Lower leg skin (tissue), 4 donors: ENCODE measurements around the gene NDUFB10. TPM values are rescaled to one million over a fixed set of nuclear protein-coding genes. Genes with fewer than 3 reads are reported as not detected.

ENCODE experiments used
- DNase-seq, 2 donors: peaks; one replicate each; pipeline ENCODE4 v3.0.0-alpha.2; 2019; ENCODE audit warnings: low spot score in 2 of 2
- H3K4me3 ChIP-seq: fragments of 200-600 bp; sonication (generic); 2 replicates; pipeline ENCODE4 v1.5.1; 2017; ENCODE audit warnings: mild to moderate bottlenecking, low read depth; ENCODE audit not compliant: poor library complexity, severe bottlenecking
- POLR2A ChIP-seq, 2 donors: fragments of 450-650 bp; IDR thresholded peaks; one replicate each; pipeline ENCODE4 v1.6.1; 2016 to 2017; ENCODE audit warnings: antibody characterized with exemption in 2 of 2, mild to moderate bottlenecking in 1 of 2, moderate library complexity in 1 of 2
- WGBS, 2 donors: methylation state at CpG; one replicate each; pipeline ENCODE4 v1.1.5; 2018; 5-methylcytosine and 5-hydroxymethylcytosine counted together
- intact Hi-C: fragments of 100-400 bp; cut with DNase I; formaldehyde crosslinking; loops from one replicate; pipeline ENCODE4 v1.15.0; 2023; ENCODE audit warnings: low total_unique reads
- total RNA-seq, 4 donors: library from RNA; depleted of rRNA; stranded (reverse); fragments of >200 nt; gene quantifications; one replicate each; pipeline ENCODE4 v1.1.0, GENCODE V29; 2016
- TF ChIP-seq, protein P1 (sequence below), 3 donors: fragments of 450-650 bp; IDR thresholded peaks; one replicate each; pipeline ENCODE4 v1.5.1; 2016; ENCODE audit warnings: antibody characterized with exemption in 3 of 3, mild to moderate bottlenecking in 3 of 3, moderate library complexity in 2 of 3

The NDUFB10 gene
- total RNA-seq, 4 donors from 2014 or later, result 183 to 245 (median 217) TPM

GRCh38 chr16:1983544-1984346 lies 24.4 kb downstream of the NDUFB10 start, which contains the start of gene GFER:
Gene GFER (plus strand): TSS chr16:1984193. CDS start chr16:1984219, 26 bp downstream.
- no peak for TF ChIP-seq POLR2A (IDR thresholded peaks at IDR 0.05)
- TF ChIP-seq, protein P1, sequence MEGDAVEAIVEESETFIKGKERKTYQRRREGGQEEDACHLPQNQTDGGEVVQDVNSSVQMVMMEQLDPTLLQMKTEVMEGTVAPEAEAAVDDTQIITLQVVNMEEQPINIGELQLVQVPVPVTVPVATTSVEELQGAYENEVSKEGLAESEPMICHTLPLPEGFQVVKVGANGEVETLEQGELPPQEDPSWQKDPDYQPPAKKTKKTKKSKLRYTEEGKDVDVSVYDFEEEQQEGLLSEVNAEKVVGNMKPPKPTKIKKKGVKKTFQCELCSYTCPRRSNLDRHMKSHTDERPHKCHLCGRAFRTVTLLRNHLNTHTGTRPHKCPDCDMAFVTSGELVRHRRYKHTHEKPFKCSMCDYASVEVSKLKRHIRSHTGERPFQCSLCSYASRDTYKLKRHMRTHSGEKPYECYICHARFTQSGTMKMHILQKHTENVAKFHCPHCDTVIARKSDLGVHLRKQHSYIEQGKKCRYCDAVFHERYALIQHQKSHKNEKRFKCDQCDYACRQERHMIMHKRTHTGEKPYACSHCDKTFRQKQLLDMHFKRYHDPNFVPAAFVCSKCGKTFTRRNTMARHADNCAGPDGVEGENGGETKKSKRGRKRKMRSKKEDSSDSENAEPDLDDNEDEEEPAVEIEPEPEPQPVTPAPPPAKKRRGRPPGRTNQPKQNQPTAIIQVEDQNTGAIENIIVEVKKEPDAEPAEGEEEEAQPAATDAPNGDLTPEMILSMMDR (IDR thresholded peaks at IDR 0.05), result no peak
- peak; percentile 77 to 96 for DNase-seq
- H3K4me3 ChIP-seq, result peak within 1 kb of the TSS; percentile 57
- intact Hi-C loops, result no loop called here
- 0 to 1% methylated on average over 44 to 53 of the region's 109 CpGs for WGBS, 2 donors

GRCh38 chr16:1984347-1985225 lies 25.2 kb downstream of the NDUFB10 start:
- no peak for DNase-seq
- intact Hi-C loops, result no loop called here
- H3K4me3 ChIP-seq, result peak overlapping the region; percentile 57
- 13 to 16% methylated on average over 24 to 37 of the region's 58 CpGs for WGBS, 2 donors
- TF ChIP-seq POLR2A (IDR thresholded peaks at IDR 0.05), result no peak
- TF ChIP-seq, protein P1 (IDR thresholded peaks at IDR 0.05), result no peak

DNA sequence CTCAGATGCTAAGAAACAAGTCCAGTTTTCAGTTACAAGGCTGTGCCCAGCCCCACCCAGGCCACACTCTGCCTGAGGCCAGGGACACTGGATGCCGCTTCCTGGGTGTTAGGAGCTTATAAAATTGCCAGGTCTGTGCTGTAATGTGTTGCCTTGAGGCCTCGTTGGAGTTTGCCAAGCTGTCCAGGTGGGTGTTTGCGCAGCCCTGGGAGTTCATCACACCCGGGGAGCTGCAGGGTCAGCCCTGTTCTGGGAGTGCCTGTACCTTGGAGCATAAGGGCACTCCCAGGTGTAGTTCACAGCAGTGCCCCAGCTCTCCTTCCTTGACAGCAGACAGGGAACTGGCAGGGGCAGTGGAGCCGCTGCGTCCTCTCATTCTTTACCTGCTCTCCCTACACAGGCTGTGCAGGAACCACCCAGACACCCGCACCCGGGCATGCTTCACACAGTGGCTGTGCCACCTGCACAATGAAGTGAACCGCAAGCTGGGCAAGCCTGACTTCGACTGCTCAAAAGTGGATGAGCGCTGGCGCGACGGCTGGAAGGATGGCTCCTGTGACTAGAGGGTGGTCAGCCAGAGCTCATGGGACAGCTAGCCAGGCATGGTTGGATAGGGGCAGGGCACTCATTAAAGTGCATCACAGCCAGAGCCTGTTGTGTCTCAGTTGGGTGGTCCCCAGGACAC lies 26.3 kb downstream of the NDUFB10 start:
- WGBS, 2 donors, result 62 to 75% methylated on average over 10 to 13 of the region's 14 CpGs
- intact Hi-C loops, result no loop called here
- no peak overlapping the region for H3K4me3 ChIP-seq
- TF ChIP-seq, protein P1 (IDR thresholded peaks at IDR 0.05), result no peak
- no peak for TF ChIP-seq POLR2A (IDR thresholded peaks at IDR 0.05)
- DNase-seq, result no peak

- no peak overlapping the region for H3K4me3 ChIP-seq
- intact Hi-C loops, result no loop called here
- WGBS, 2 donors, result 89 to 93% methylated on average over 10 of the region's 10 CpGs
- TF ChIP-seq, protein P1 (IDR thresholded peaks at IDR 0.05), result no peak
- no peak for TF ChIP-seq POLR2A (IDR thresholded peaks at IDR 0.05)
- no peak for DNase-seq
Measured at GRCh38 chr16:1987198-1987597, 27.9 kb downstream of the NDUFB10 start.

DNA sequence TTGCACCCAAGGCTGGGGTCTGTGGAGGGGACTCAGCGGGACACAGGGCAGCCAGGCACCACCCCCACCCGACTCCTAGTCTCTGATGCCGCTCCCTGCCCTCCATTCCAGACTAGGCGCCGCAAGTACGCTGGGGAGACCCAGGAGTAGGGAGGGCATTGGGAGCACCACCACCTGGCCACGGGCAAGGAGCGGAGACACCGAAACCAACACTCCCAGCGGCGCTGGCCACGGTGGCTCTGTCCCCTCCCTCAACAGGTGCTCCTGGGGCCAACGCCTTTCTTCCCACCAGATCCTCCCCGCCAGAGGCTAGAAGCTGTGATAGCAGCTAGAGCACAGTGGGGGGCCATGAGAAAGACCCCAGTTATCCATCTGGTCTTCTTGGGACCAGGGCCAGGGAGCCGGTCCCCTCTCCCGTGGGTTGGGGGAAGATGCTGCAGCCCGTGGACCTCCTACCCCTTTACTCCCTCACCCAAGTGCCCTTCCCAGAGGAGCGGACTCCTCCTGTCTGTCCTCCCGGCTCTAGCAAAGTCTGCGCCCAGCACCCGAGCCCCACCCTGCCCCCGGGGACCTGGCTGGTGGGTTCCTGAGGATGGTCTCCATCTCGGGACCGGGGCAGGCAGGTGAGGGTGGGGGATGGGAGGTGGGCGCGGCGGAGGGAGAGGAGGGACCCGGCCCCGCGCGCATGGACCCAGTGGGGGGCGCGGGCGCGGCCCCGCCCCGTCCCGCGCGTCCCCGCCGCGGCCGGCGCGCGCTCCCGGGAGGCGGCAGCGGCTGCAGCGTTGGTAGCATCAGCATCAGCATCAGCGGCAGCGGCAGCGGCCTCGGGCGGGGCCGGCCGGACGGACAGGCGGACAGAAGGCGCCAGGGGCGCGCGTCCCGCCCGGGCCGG lies 30.1 kb downstream of the NDUFB10 start, which contains the start of gene SYNGR3:
Gene SYNGR3, plus strand, starts transcription at position 762 of the 892 bp plus-strand sequence. CDS start 133 bp downstream, outside the sequence.
- TF ChIP-seq, protein P1 (IDR thresholded peaks at IDR 0.05), result no peak
- no peak for TF ChIP-seq POLR2A (IDR thresholded peaks at IDR 0.05)
- intact Hi-C loops, result no loop called here
- no peak within 1 kb of the TSS for H3K4me3 ChIP-seq
- no peak for DNase-seq
- 6 to 13% methylated on average over 19 to 28 of the region's 67 CpGs for WGBS, 2 donors
